ENCODE measurements around the gene PCGF3.

The PCGF3 gene

DNA sequence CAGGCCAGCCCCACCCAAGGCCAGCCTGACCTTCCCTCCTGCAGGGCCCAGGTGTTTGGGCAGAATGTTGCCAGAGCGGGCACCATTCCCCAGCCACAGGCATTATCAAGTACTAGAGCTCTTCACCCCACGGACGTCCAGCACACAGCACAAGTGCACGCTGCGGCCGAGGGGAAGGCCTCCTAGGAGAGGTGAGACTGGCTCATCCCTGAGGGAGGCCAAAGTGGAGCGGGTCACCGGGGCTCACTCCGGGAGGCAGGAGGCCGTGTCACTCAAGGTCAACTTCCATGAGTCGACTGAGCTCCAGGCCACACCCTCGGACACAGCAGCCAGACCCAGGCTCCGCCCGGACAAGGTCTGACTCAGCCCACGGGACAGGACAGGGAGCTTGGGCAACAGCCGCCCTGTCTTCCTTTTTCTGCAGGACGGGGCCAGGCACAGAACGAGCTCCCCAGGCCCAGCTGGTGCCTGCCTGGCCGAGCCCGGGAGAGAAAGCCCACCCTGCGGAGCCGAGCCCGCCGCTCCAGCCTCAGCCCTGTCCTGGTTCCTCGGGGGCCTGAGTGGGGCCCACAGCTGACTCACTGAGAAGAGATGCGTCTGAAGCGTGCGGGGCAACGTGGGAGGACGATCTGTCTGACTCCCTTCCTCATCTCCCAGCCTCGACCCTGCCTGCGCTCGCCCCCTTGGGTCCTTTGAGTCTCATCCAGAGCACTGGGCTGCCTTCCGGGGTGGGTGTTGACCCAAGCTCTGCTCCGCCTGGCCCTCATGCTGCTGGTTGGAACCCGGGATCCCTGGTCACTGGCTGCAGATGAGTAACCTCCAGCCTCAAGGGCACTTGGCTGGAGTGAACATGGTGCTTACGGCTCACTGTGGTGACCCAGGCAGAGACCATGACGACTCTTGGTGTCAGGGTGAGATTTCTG, 18.3 kb upstream of the PCGF3 start:
- Histone ChIP-seq H3K4me3 (ENCODE audit: low read depth, low read length) (no peak overlapping the region), H3K4me1 (ENCODE audit: control insufficient read depth, insufficient read depth, low read length) (no peaks in the 10 kb centered on the region), H3K9me3 (ENCODE audit: control insufficient read depth, insufficient read depth, low read depth, low read length) (no peaks in the 10 kb centered on the region), H3K36me3 (ENCODE audit: control insufficient read depth in 2 of 2, insufficient read depth in 1 of 2, low read length in 2 of 2) (no peaks in the 10 kb centered on the region), H3K27ac (ENCODE audit: extremely low read depth, low read depth, low read length) (no peak overlapping the region)
- CTCF ChIA-PET: no interaction called here
- TF ChIP-seq ZNF248 (tag by site-specific recombination; IDR thresholded peaks at IDR 0.05): no peak
- TF ChIP-seq KLF1 (tag by site-specific recombination; IDR thresholded peaks at IDR 0.05): peak; percentile 68
- no peak for TF ChIP-seq ZNF404 (tag by site-specific recombination; IDR thresholded peaks at IDR 0.05)
- no peak for TF ChIP-seq OSR2 (tag by site-specific recombination; IDR thresholded peaks at IDR 0.05)
- TF ChIP-seq ZNF629 (tag by site-specific recombination; IDR thresholded peaks at IDR 0.05): no peak
- TF ChIP-seq, protein P1, sequence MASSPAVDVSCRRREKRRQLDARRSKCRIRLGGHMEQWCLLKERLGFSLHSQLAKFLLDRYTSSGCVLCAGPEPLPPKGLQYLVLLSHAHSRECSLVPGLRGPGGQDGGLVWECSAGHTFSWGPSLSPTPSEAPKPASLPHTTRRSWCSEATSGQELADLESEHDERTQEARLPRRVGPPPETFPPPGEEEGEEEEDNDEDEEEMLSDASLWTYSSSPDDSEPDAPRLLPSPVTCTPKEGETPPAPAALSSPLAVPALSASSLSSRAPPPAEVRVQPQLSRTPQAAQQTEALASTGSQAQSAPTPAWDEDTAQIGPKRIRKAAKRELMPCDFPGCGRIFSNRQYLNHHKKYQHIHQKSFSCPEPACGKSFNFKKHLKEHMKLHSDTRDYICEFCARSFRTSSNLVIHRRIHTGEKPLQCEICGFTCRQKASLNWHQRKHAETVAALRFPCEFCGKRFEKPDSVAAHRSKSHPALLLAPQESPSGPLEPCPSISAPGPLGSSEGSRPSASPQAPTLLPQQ (tag by site-specific recombination; IDR thresholded peaks at IDR 0.05): peak; percentile 54; the same call in 1 of the 2 replicates
- TF ChIP-seq, protein P2, sequence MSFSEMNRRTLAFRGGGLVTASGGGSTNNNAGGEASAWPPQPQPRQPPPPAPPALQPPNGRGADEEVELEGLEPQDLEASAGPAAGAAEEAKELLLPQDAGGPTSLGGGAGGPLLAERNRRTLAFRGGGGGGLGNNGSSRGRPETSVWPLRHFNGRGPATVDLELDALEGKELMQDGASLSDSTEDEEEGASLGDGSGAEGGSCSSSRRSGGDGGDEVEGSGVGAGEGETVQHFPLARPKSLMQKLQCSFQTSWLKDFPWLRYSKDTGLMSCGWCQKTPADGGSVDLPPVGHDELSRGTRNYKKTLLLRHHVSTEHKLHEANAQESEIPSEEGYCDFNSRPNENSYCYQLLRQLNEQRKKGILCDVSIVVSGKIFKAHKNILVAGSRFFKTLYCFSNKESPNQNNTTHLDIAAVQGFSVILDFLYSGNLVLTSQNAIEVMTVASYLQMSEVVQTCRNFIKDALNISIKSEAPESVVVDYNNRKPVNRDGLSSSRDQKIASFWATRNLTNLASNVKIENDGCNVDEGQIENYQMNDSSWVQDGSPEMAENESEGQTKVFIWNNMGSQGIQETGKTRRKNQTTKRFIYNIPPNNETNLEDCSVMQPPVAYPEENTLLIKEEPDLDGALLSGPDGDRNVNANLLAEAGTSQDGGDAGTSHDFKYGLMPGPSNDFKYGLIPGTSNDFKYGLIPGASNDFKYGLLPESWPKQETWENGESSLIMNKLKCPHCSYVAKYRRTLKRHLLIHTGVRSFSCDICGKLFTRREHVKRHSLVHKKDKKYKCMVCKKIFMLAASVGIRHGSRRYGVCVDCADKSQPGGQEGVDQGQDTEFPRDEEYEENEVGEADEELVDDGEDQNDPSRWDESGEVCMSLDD (tag by site-specific recombination; IDR thresholded peaks at IDR 0.05): no peak
- TF ChIP-seq, protein P3, sequence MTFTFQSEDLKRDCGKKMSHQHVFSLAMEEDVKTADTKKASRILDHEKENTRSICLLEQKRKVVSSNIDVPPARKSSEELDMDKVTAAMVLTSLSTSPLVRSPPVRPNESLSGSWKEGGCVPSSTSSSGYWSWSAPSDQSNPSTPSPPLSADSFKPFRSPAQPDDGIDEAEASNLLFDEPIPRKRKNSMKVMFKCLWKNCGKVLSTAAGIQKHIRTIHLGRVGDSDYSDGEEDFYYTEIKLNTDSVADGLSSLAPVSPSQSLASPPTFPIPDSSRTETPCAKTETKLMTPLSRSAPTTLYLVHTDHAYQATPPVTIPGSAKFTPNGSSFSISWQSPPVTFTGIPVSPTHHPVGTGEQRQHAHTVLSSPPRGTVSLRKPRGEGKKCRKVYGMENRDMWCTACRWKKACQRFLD (tag by site-specific recombination; IDR thresholded peaks at IDR 0.05): no peak
- 0 out of 2 replicates have a peak, but pooled peaks have one; percentile 60 for TF ChIP-seq ZFP69B (tag by site-specific recombination; IDR thresholded peaks at IDR 0.05)
- TF ChIP-seq ZNF114 (tag by site-specific recombination; IDR thresholded peaks at IDR 0.05): no peak
- TF ChIP-seq, protein P4, sequence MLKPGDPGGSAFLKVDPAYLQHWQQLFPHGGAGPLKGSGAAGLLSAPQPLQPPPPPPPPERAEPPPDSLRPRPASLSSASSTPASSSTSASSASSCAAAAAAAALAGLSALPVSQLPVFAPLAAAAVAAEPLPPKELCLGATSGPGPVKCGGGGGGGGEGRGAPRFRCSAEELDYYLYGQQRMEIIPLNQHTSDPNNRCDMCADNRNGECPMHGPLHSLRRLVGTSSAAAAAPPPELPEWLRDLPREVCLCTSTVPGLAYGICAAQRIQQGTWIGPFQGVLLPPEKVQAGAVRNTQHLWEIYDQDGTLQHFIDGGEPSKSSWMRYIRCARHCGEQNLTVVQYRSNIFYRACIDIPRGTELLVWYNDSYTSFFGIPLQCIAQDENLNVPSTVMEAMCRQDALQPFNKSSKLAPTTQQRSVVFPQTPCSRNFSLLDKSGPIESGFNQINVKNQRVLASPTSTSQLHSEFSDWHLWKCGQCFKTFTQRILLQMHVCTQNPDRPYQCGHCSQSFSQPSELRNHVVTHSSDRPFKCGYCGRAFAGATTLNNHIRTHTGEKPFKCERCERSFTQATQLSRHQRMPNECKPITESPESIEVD (tag by site-specific recombination; IDR thresholded peaks at IDR 0.05): no peak
- TF ChIP-seq ZNF514 (tag by site-specific recombination; IDR thresholded peaks at IDR 0.05): no peak
- POLR2A ChIA-PET: interaction anchor here (1.4 kb wide), 1 partner anchor 12 kb away, joined by 3 read pairs; no protein-coding TSS in a partner anchor

DNA sequence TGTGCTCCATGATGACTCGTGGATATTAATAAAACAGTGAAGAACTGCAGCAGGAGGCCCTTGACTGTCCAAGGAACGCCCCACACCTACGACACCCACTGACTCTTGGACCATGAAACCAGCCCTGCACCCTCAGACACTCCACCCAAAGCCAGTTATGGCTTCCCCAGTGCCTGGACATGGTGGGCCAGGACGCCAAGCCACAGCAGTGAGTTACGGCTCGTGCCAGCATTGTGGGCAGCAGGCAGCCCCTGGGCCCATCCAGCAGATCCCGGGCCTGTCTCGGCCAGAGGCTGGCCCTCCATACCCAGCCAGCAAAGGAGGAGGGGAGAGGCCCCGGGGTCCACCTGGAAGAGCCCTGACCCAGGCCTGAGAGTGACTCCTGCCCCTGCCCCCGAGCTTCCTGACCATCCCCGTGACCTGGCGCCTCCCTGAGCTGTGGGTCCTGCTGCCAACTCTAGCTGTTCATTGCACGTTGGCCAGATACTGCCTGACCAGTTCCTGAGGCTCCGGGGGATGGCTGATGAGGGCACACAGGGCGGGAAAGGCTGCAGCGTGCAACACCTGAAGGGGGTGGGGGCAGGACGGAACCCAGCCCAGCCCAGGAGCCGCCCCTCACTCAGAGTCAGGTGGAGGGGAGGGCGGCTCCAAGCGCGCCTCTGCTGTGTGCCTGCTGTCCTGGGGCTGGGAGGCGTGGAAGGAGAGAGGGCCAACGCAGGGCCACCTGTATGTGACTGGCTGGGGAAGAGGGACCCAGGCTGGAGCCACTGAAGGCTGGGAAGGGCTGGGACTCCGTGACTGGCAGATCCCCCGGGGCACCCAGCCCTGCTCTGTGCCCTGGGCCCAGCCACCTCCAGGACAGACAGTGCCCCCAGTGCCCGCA, 17.4 kb upstream of the PCGF3 start:
- no peaks in the 10 kb centered on the region for H3K4me1 ChIP-seq (ENCODE audit: control insufficient read depth, insufficient read depth, low read length)
- no peak overlapping the region for H3K27ac ChIP-seq (ENCODE audit: extremely low read depth, low read depth, low read length)
- TF ChIP-seq KLF1 (tag by site-specific recombination; IDR thresholded peaks at IDR 0.05): peak; percentile 18; the same call in 1 of the 2 replicates
- no peak for TF ChIP-seq YY2 (tag by site-specific recombination; IDR thresholded peaks at IDR 0.05)
- 0 out of 2 replicates have a peak, but pooled peaks have one; percentile 10 for TF ChIP-seq ZFHX2 (tag by site-specific recombination; conservative IDR thresholded peaks at IDR 0.05)
- H3K4me3 ChIP-seq (ENCODE audit: low read depth, low read length): no peak overlapping the region
- H3K9me3 ChIP-seq (ENCODE audit: control insufficient read depth, insufficient read depth, low read depth, low read length): no peaks in the 10 kb centered on the region
- ChIA-PET POLR2A (interaction anchor here (1.4 kb wide), 1 partner anchor 13 kb away, joined by 3 read pairs; no protein-coding TSS in a partner anchor), CTCF (no interaction called here)
- no peaks in the 10 kb centered on the region for H3K36me3 ChIP-seq (ENCODE audit: control insufficient read depth in 2 of 2, insufficient read depth in 1 of 2, low read length in 2 of 2)
